NT2/D1 (cell line): ENCODE results near the gene PPIL6.

Experiments used
- SUZ12 ChIP-seq: IDR thresholded peaks from 2 replicates; pipeline ENCODE4 v1.6.1; 2011; ENCODE audit not compliant: insufficient read length, insufficient read depth; ENCODE audit errors: extremely low read depth
- ZNF274 ChIP-seq: IDR thresholded peaks from 2 replicates; pipeline ENCODE4 v1.6.1; 2011; ENCODE audit warnings: mild to moderate bottlenecking, low read depth, low read length

DNA sequence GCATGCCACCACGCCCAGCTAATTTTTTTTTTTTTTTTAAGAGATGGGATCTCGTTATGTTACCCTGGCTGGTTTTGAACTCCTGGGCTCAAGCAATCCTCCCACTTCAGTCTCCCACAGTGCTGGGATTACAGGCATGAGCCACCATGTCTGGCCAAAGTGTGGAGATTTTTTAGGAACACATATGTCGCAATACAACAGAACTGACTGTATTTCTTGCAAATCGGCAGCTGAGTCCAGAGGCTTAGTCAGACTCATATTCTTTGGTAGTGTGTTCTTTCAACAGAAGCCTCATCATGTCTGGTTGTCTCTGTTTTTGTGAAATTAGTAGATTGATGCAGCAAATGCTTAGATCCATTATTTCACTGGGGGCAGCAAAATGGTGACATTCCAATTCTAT is 34.2 kb downstream of the PPIL6 start:
- TF ChIP-seq SUZ12 (no peak), ZNF274 (no peak)
